GM12872 (cell line): Measurements from ENCODE around the gene PIF1.

Experiments
- CTCF ChIP-seq: IDR thresholded peaks from 3 replicates; pipeline ENCODE4 v1.5.1; 2011; ENCODE audit warnings: low read depth, mild to moderate bottlenecking, low read length, moderate library complexity; ENCODE audit not compliant: insufficient read depth

The PIF1 gene

GRCh38 chr15:64767203-64767602 is 58.2 kb downstream of the PIF1 start:
- TF ChIP-seq CTCF = no peak

- TF ChIP-seq CTCF = no peak
These were observed 59.4 kb downstream of the PIF1 start for GRCh38 chr15:64766058-64766457.
